BE2C (cell line): ENCODE results near the gene SKOR1.
A peak's percentile ranks its signal among the peaks of the same experiment; 100 is the strongest.

Experiments
- DNase-seq: peaks from one replicate; pipeline ENCODE4 v3.0.0-alpha.2; 2020
- H3K27me3 ChIP-seq: fragments of 250-450 bp; sonication (Bioruptor Pico); 2 replicates; pipeline ENCODE4 v1.5.1; 2020; ENCODE audit warnings: mild to moderate bottlenecking
- H3K36me3 ChIP-seq: fragments of 250-450 bp; sonication (Bioruptor Pico); 2 replicates; pipeline ENCODE4 v1.5.1; 2020; ENCODE audit warnings: mild to moderate bottlenecking
- H3K4me1 ChIP-seq: fragments of 250-450 bp; sonication (Bioruptor Pico); 2 replicates; pipeline ENCODE4 v1.5.1; 2020
- H3K4me3 ChIP-seq: 2 replicates; pipeline ENCODE4 v1.5.1; 2011; ENCODE audit warnings: low read depth, low read length
- H3K9me3 ChIP-seq: fragments of 250-450 bp; sonication (Bioruptor Pico); 2 replicates; pipeline ENCODE4 v1.5.1; 2020
- CTCF ChIP-seq: IDR thresholded peaks from 2 replicates; pipeline ENCODE4 v1.5.1; 2012; ENCODE audit warnings: mild to moderate bottlenecking, low read depth, low read length

SKOR1 gene

GRCh38 chr15:67829647-67830504 is 4.6 kb downstream of the SKOR1 start:
- no peak overlapping the region for H3K4me3 ChIP-seq
- DNase-seq = no peak
- H3K9me3 ChIP-seq = no peaks in the 10 kb centered on the region

GRCh38 chr15:67831363-67831762 is 6.1 kb downstream of the SKOR1 start:
- H3K27me3 ChIP-seq = peaks cover 96% of the 10 kb centered on the region
- H3K9me3 ChIP-seq = no peaks in the 10 kb centered on the region
- H3K36me3 ChIP-seq = no peaks in the 10 kb centered on the region
- TF ChIP-seq CTCF = no peak
- DNase-seq = no peak
- no peaks in the 10 kb centered on the region for H3K4me1 ChIP-seq
- no peak overlapping the region for H3K4me3 ChIP-seq

More at GRCh38 chr15:67829647-67830504, 4.6 kb downstream of the SKOR1 start:
- H3K27me3 ChIP-seq = peaks cover 98% of the 10 kb centered on the region
- no peak for TF ChIP-seq CTCF
- no peaks in the 10 kb centered on the region for H3K36me3 ChIP-seq
- H3K4me1 ChIP-seq = no peaks in the 10 kb centered on the region

- peak; percentile 36 for DNase-seq
- Histone ChIP-seq H3K9me3 (no peaks in the 10 kb centered on the region), H3K27me3 (peaks cover 89% of the 10 kb centered on the region), H3K36me3 (no peaks in the 10 kb centered on the region), H3K4me1 (no peaks in the 10 kb centered on the region), H3K4me3 (no peak overlapping the region)
- peak; percentile 59 for TF ChIP-seq CTCF
These were observed 6.8 kb downstream of the SKOR1 start for GRCh38 chr15:67832031-67832551.

GRCh38 chr15:67832897-67833709 is 7.8 kb downstream of the SKOR1 start:
- H3K9me3 ChIP-seq = no peaks in the 10 kb centered on the region
- peak; percentile 47 for DNase-seq
- no peaks in the 10 kb centered on the region for H3K36me3 ChIP-seq
- H3K4me3 ChIP-seq = peak overlapping the region; percentile 42
- H3K27me3 ChIP-seq = peaks cover 79% of the 10 kb centered on the region
- no peak for TF ChIP-seq CTCF
- no peaks in the 10 kb centered on the region for H3K4me1 ChIP-seq

GRCh38 chr15:67833710-67834511 is 8.6 kb downstream of the SKOR1 start:
- peak; percentile 77 for DNase-seq
- TF ChIP-seq CTCF = peak; percentile 59
- Histone ChIP-seq H3K4me3 (peak overlapping the region; percentile 42), H3K9me3 (no peaks in the 10 kb centered on the region), H3K4me1 (no peaks in the 10 kb centered on the region), H3K36me3 (no peaks in the 10 kb centered on the region), H3K27me3 (peaks cover 71% of the 10 kb centered on the region)
